ENCODE results near the gene NUCB1. TPM values are rescaled to one million over a fixed set of nuclear protein-coding genes. Genes with fewer than 3 reads are reported as not detected.
A peak's percentile ranks its signal among the peaks of the same experiment; 100 is the strongest.

Gene NUCB1
- total and polyA plus RNA-seq, 9 of the 15 experiments (the other 6 are each of a cell fraction or from before 2014, with no cell fraction given) = 3.1 to 153 (median 71.7) TPM

GRCh38 chr19:48934837-48935236 lies 34.7 kb downstream of the NUCB1 start:
- 75% methylated on average over 15 of the region's 19 CpGs for WGBS (ENCODE audit: insufficient coverage, low coverage, missing lambda C conversion rate)
- Histone ChIP-seq H2AFZ (ENCODE audit: low read depth, low read length) (no peak overlapping the region), H4K20me1 (replicated peaks; ENCODE audit: control insufficient read depth, insufficient read depth, low read length) (no peaks in the 10 kb centered on the region), H3K4me3 (no peak overlapping the region), H3K27ac (ENCODE audit: extremely low read depth, low read depth, low read length) (no peak overlapping the region), H3K9me3 (replicated peaks; ENCODE audit: control insufficient read depth, insufficient read depth, low read depth, low read length) (no peaks in the 10 kb centered on the region), H3K79me2 (ENCODE audit: control insufficient read depth, insufficient read depth, low read length) (no peaks in the 10 kb centered on the region; the same call in 2 of the 3 replicates), H3K4me2 (ENCODE audit: insufficient read depth, low read length) (no peak overlapping the region), H3K9ac (ENCODE audit: insufficient read depth in 1 of 2, low read depth in 2 of 2, low read length in 2 of 2) (no peak overlapping the region), H3K4me1 (replicated peaks in 1 of 2; ENCODE audit: control insufficient read depth in 2 of 2, insufficient read depth in 2 of 2, low read length in 2 of 2) (peaks cover 14 to 38% of the 10 kb centered on the region in 2 experiments; a peak in 4 of 5 replicates), H3K36me3 (ENCODE audit: control insufficient read depth, insufficient read depth, low read length) (no peaks in the 10 kb centered on the region), H3K9me1 (ENCODE audit: control insufficient read depth, insufficient read depth, low read length) (no peaks in the 10 kb centered on the region), H3K27me3 (ENCODE audit: control insufficient read depth in 2 of 2, insufficient read depth in 2 of 2, low read length in 2 of 2) (no peaks in the 10 kb centered on the region)
- no peak for ATAC-seq
- peak in 1 of 4 experiments; percentile 9 for DNase-seq (ENCODE audit: extremely low read depth in 1 of 4, low spot score in 3 of 4)
- BruUV-seq (replicated peaks) = no TSS peak
- ChIA-PET CTCF (ENCODE audit: low intra/inter-chr PET ratio) (no interaction called here), POLR2A (interaction anchor here (0.9 to 1.6 kb wide), 3 partner anchors 10 to 439 kb away, joined by 3 to 4 read pairs (median 3); no protein-coding TSS in a partner anchor)
- in situ Hi-C loops (cut with MboI) (no loop called here), intact Hi-C loops (cut with micrococcal nuclease) (loop anchor here (5.0 kb wide), 1 partner anchor 32 kb away; the partner anchor contains the start of gene FTL)
- FAIRE-seq = no peak
- TF ChIP-seq HBP1 (CRISPR knock-in tag; IDR thresholded peaks at IDR 0.05) (no peak), NEUROD1 (IDR thresholded peaks at IDR 0.05; ENCODE audit: borderline replicate concordance, low read depth, low read length, partially characterized antibody) (no peak), PHF20 (IDR thresholded peaks at IDR 0.05; ENCODE audit: partially characterized antibody) (no peak), RAD21 (CRISPR knock-in tag; conservative IDR thresholded peaks at IDR 0.05 in 1 of 2, IDR thresholded peaks at IDR 0.05 in 1 of 2) (peak; percentile 8 to 45; a peak in 2 of 4 replicates), ZBTB33 (CRISPR knock-in tag; IDR thresholded peaks at IDR 0.05) (peak; percentile 97), CTCF (IDR thresholded peaks at IDR 0.05 in 2 of 3, conservative IDR thresholded peaks at IDR 0.05 in 1 of 3; ENCODE audit: insufficient read depth in 2 of 3, low read depth in 1 of 3, low read length in 3 of 3) (peak; percentile 30 to 39 (median 31); a peak in 3 of 6 replicates), TAF1 (IDR thresholded peaks at IDR 0.05; ENCODE audit: control insufficient read depth, extremely low read depth, insufficient read depth, low read length, severe bottlenecking) (no peak), RBFOX2 (IDR thresholded peaks at IDR 0.05; ENCODE audit: low read depth, low read length) (0 out of 2 replicates have a peak, but pooled peaks have one; percentile 20), NONO (IDR thresholded peaks at IDR 0.05; ENCODE audit: low read depth in 2 of 2, low read length in 1 of 2) (no peak), NR3C1 (CRISPR knock-in tag; IDR thresholded peaks at IDR 0.05) (no peak), MYBL2 (IDR thresholded peaks at IDR 0.05; ENCODE audit: low read depth) (no peak), MYBL2 (CRISPR knock-in tag; IDR thresholded peaks at IDR 0.05; ENCODE audit: borderline replicate concordance) (no peak), MBD1 (CRISPR knock-in tag; IDR thresholded peaks at IDR 0.05) (peak; percentile 83; the same call in 1 of the 2 replicates)
